Chondrocyte (in vitro differentiated cells): Measurements from ENCODE around the gene RAB3IP. TPM values are rescaled to one million over a fixed set of nuclear protein-coding genes. Genes with fewer than 3 reads are reported as not detected.
"Not testable (repeated sequence)": the region's sequence is repeated elsewhere in the genome, so short reads cannot be mapped to it uniquely, and the experiment has no call there.

ENCODE experiments used
- DNase-seq: peaks from one replicate; pipeline ENCODE4 v3.0.0; 2021; ENCODE audit warnings: mixed read lengths, low spot score
- H3K27ac Mint-ChIP-seq: one replicate; pipeline ENCODE4 v1.8.0; 2021; ENCODE audit warnings: mild to moderate bottlenecking, moderate library complexity, mixed read lengths; ENCODE audit not compliant: unreplicated experiment
- H3K27me3 Mint-ChIP-seq: 2 replicates; pipeline ENCODE4 v1.8.0; 2021; ENCODE audit warnings: low read depth, mixed read lengths
- H3K36me3 Mint-ChIP-seq: 2 replicates; pipeline ENCODE4 v1.8.0; 2021; ENCODE audit warnings: low read depth, mixed read lengths
- H3K4me1 Mint-ChIP-seq: 2 replicates; pipeline ENCODE4 v1.8.0; 2021; ENCODE audit warnings: low read depth, mild to moderate bottlenecking, mixed read lengths
- H3K4me3 Mint-ChIP-seq: one replicate; pipeline ENCODE4 v1.8.0; 2021; ENCODE audit warnings: mild to moderate bottlenecking, moderate library complexity, mixed read lengths; ENCODE audit not compliant: unreplicated experiment
- H3K9me3 Mint-ChIP-seq: 2 replicates; pipeline ENCODE4 v1.8.0; 2021; ENCODE audit warnings: low read depth, mixed read lengths
- total RNA-seq: library from RNA; stranded (reverse); gene quantifications from 3 replicates; pipeline ENCODE4 v1.2.1, GENCODE V29; 2021
- TF ChIP-seq, protein P1 (sequence below): fragments of 200-600 bp; sonication (generic); IDR thresholded peaks from 2 replicates; pipeline ENCODE4 v1.5.0; 2021; ENCODE audit warnings: antibody characterized with exemption, mild to moderate bottlenecking, moderate library complexity

Gene RAB3IP
- total RNA-seq, 1 donor from 2014 or later, result 13.9 TPM

GRCh38 chr12:69851976-69852375, 113.3 kb downstream of the RAB3IP start:
- H3K4me1 Mint-ChIP-seq, result no peaks in the 10 kb centered on the region

GRCh38 chr12:69853176-69853961, 114.7 kb downstream of the RAB3IP start:
- not testable (repeated sequence) for H3K27me3 Mint-ChIP-seq, H3K36me3 Mint-ChIP-seq, H3K4me3 Mint-ChIP-seq, H3K4me1 Mint-ChIP-seq, H3K27ac Mint-ChIP-seq, DNase-seq
- H3K9me3 Mint-ChIP-seq, result peaks cover 25% of the 10 kb centered on the region

More at GRCh38 chr12:69851976-69852375, 113.3 kb downstream of the RAB3IP start:
- no peak overlapping the region for H3K4me3 Mint-ChIP-seq
- TF ChIP-seq, protein P1, sequence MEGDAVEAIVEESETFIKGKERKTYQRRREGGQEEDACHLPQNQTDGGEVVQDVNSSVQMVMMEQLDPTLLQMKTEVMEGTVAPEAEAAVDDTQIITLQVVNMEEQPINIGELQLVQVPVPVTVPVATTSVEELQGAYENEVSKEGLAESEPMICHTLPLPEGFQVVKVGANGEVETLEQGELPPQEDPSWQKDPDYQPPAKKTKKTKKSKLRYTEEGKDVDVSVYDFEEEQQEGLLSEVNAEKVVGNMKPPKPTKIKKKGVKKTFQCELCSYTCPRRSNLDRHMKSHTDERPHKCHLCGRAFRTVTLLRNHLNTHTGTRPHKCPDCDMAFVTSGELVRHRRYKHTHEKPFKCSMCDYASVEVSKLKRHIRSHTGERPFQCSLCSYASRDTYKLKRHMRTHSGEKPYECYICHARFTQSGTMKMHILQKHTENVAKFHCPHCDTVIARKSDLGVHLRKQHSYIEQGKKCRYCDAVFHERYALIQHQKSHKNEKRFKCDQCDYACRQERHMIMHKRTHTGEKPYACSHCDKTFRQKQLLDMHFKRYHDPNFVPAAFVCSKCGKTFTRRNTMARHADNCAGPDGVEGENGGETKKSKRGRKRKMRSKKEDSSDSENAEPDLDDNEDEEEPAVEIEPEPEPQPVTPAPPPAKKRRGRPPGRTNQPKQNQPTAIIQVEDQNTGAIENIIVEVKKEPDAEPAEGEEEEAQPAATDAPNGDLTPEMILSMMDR, result no peak
- no peak for DNase-seq
- H3K27ac Mint-ChIP-seq, result no peak overlapping the region
- peaks cover 2% of the 10 kb centered on the region for H3K27me3 Mint-ChIP-seq
- H3K36me3 Mint-ChIP-seq, result peaks cover 5% of the 10 kb centered on the region
- peaks cover 15% of the 10 kb centered on the region for H3K9me3 Mint-ChIP-seq

DNA sequence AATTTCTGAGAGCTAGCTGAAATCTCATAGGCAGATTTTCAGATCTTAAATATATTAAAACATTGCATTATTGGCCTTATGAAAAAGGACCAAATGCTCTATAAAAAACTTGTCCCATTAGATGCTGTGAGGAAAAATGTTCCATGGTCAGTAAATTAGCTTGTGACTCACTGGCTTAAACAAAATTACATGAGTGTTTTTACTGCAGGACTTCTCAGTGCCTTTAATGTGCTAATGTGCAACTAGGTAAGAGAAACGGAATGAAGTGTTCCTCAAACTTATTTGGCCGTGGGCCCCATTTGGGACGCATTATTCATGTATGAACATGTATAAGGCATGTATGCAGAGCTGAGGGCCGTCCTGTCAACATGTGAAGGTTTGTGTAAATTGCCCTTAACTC, 128.0 kb downstream of the RAB3IP start:
- TF ChIP-seq, protein P1, result no peak
- Mint-ChIP-seq H3K9me3 (no peaks in the 10 kb centered on the region), H3K36me3 (no peaks in the 10 kb centered on the region), H3K4me1 (no peaks in the 10 kb centered on the region), H3K4me3 (no peak overlapping the region), H3K27me3 (peaks cover 4% of the 10 kb centered on the region), H3K27ac (no peak overlapping the region)
- no peak for DNase-seq

- Mint-ChIP-seq H3K4me3 (no peak overlapping the region), H3K27me3 (peaks cover 4% of the 10 kb centered on the region), H3K4me1 (peaks cover 7% of the 10 kb centered on the region), H3K9me3 (no peaks in the 10 kb centered on the region), H3K27ac (no peak overlapping the region), H3K36me3 (no peaks in the 10 kb centered on the region)
- TF ChIP-seq, protein P1, result no peak
- DNase-seq, result no peak
Observed at GRCh38 chr12:69868695-69869094, 130.0 kb downstream of the RAB3IP start.

DNA sequence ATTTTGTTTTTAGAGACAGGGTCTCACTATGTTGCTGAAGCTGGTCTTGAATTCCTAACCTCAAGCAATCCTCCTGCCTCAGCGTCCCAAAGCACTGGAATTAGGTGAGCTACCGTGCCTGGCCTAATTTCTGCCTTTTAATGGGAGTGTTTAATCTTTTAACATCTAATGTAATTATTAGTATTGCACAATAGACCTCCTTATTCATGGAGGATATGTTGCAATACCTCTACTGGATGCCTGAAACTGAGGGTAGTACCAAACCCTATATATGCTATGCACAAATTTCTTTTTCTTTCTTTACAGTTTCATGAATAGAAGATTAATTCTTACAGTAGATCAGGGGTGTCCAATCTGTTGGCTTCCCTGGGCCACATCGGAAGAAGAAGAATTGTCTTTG, 134.1 kb downstream of the RAB3IP start:
- no peak for DNase-seq
- Mint-ChIP-seq H3K4me3 (no peak overlapping the region), H3K4me1 (peaks cover 23% of the 10 kb centered on the region), H3K27ac (no peak overlapping the region), H3K36me3 (no peaks in the 10 kb centered on the region), H3K9me3 (no peaks in the 10 kb centered on the region), H3K27me3 (no peaks in the 10 kb centered on the region)
- TF ChIP-seq, protein P1, result no peak

Other genes with a start within 250 kb of the RAB3IP start
- gene CCT2, start 153.4 kb upstream of the RAB3IP start, total RNA-seq, result 142 to 163 TPM (median 150 TPM) in 3 replicates
- not detected in 3 replicates for gene LRRC10, start 128.0 kb upstream of the RAB3IP start, total RNA-seq
- 0.15 to 0.20 TPM in 2 of 3 replicates, not detected in the other for gene BEST3, start 39.6 kb upstream of the RAB3IP start, total RNA-seq
- gene MYRFL, start 86.4 kb downstream of the RAB3IP start, total RNA-seq, result 0.27 to 0.41 TPM (median 0.35 TPM) in 3 replicates